Loucy (cell line): ENCODE results near the gene PKNOX2.

ENCODE experiments used
- H2AFZ ChIP-seq: fragments of 200-600 bp; sonication (generic); 2 replicates; pipeline ENCODE4 v1.6.0; 2016; ENCODE audit warnings: antibody characterized with exemption, mild to moderate bottlenecking, low read length, moderate library complexity
- H3F3A ChIP-seq: fragments of 200-600 bp; 2 replicates; pipeline ENCODE4 v1.6.0; 2016; ENCODE audit warnings: antibody characterized with exemption, low read depth, mild to moderate bottlenecking
- H3K27me3 ChIP-seq: fragments of 200-600 bp; sonication (generic); 2 replicates; pipeline ENCODE4 v1.6.1; 2014; ENCODE audit warnings: low read length, mild to moderate bottlenecking; ENCODE audit not compliant: insufficient read depth, poor library complexity, severe bottlenecking
- H3K36me3 ChIP-seq: fragments of 200-600 bp; sonication (generic); 2 replicates; pipeline ENCODE4 v1.6.1; 2016; ENCODE audit warnings: low read length; ENCODE audit not compliant: insufficient read depth
- H3K4me1 ChIP-seq: fragments of 200-600 bp; sonication (generic); 2 replicates; pipeline ENCODE4 v1.5.1; 2014; ENCODE audit warnings: low read length, mild to moderate bottlenecking; ENCODE audit not compliant: insufficient read depth, poor library complexity, severe bottlenecking
- H3K4me2 ChIP-seq: fragments of 200-600 bp; sonication (generic); 2 replicates; pipeline ENCODE4 v1.6.0; 2014; ENCODE audit warnings: antibody characterized with exemption, low read length, low read depth, mild to moderate bottlenecking; ENCODE audit not compliant: poor library complexity, severe bottlenecking
- H3K4me3 ChIP-seq: fragments of 200-600 bp; sonication (generic); 2 replicates; pipeline ENCODE4 v1.5.1; 2014; ENCODE audit warnings: low read length, mild to moderate bottlenecking, mixed read lengths; ENCODE audit not compliant: poor library complexity, severe bottlenecking
- H3K79me2 ChIP-seq: fragments of 200-600 bp; sonication (generic); 2 replicates; pipeline ENCODE4 v1.6.1; 2014; ENCODE audit warnings: low read length; ENCODE audit not compliant: insufficient read depth
- H3K9ac ChIP-seq: fragments of 200-600 bp; sonication (generic); 2 replicates; pipeline ENCODE4 v1.6.0; 2014; ENCODE audit warnings: mild to moderate bottlenecking, low read depth, low read length, moderate library complexity; ENCODE audit not compliant: poor library complexity, severe bottlenecking
- H3K9me2 ChIP-seq: fragments of 200-600 bp; sonication (generic); replicated peaks from 2 replicates; pipeline ENCODE4 v1.6.1; 2016; ENCODE audit warnings: low read depth, low read length, mixed read lengths
- H3K9me3 ChIP-seq: fragments of 200-600 bp; sonication (generic); 2 replicates; pipeline ENCODE4 v1.6.1; 2014; ENCODE audit warnings: mild to moderate bottlenecking, antibody characterized with exemption, low read length, low read depth; ENCODE audit not compliant: insufficient read depth
- H4K20me1 ChIP-seq: fragments of 200-600 bp; sonication (generic); 2 replicates; pipeline ENCODE4 v1.6.0; 2014; ENCODE audit warnings: antibody characterized with exemption, low read length, mild to moderate bottlenecking; ENCODE audit not compliant: insufficient read depth, poor library complexity, severe bottlenecking
- EZH2phosphoT487 ChIP-seq: fragments of 200-600 bp; IDR thresholded peaks from 2 replicates; pipeline ENCODE4 v1.6.1; 2018; ENCODE audit warnings: antibody characterized with exemption, mild to moderate bottlenecking, moderate library complexity, borderline replicate concordance
- TF ChIP-seq, protein P1 (sequence below): fragments of 200-600 bp; sonication (generic); conservative IDR thresholded peaks from 2 replicates; pipeline ENCODE4 v1.5.1; 2014; ENCODE audit warnings: mild to moderate bottlenecking, antibody characterized with exemption, low read length

PKNOX2 gene

DNA sequence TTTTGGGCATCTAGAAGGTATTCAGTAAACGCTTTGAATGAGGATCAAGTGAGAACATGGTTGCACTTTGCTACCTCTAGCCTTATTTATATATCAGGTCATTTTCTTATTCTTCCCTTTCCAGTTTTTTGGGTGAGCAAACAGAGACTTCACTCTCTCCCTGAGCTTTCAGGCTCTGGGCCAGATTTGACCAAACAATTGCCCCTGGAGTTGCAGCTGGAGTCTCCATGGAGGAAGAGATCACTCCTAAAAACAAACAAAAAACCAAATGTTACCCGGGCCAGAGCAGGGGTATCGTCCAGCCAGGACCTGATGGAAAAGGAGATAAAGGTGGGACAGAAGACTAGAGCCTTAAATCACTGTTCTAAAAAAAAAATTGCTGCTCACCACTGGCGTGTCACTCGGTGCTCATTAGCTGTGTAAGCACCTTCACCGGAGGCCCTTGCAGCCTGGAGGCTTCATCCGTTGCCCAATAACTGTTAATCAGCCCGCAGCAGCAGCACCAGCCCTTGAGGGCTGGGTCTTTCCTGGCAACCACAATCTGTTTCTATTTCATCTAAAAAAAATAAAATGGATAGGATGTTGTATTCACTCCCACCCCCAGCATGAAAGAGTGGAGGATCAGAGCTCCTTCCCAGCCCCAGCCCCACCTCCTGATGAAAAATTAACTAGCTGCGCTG, 125.0 kb downstream of the PKNOX2 start:
- no peaks in the 10 kb centered on the region for H3K9me2 ChIP-seq
- no peak overlapping the region for H3K4me3 ChIP-seq
- no peaks in the 10 kb centered on the region for H3F3A ChIP-seq
- no peaks in the 10 kb centered on the region for H3K4me1 ChIP-seq
- H3K79me2 ChIP-seq, result no peaks in the 10 kb centered on the region
- H3K9me3 ChIP-seq, result no peaks in the 10 kb centered on the region
- H3K9ac ChIP-seq, result no peak overlapping the region
- H3K27me3 ChIP-seq, result no peaks in the 10 kb centered on the region
- H4K20me1 ChIP-seq, result no peaks in the 10 kb centered on the region
- no peak overlapping the region for H3K4me2 ChIP-seq
- no peak for TF ChIP-seq EZH2phosphoT487
- TF ChIP-seq, protein P1, sequence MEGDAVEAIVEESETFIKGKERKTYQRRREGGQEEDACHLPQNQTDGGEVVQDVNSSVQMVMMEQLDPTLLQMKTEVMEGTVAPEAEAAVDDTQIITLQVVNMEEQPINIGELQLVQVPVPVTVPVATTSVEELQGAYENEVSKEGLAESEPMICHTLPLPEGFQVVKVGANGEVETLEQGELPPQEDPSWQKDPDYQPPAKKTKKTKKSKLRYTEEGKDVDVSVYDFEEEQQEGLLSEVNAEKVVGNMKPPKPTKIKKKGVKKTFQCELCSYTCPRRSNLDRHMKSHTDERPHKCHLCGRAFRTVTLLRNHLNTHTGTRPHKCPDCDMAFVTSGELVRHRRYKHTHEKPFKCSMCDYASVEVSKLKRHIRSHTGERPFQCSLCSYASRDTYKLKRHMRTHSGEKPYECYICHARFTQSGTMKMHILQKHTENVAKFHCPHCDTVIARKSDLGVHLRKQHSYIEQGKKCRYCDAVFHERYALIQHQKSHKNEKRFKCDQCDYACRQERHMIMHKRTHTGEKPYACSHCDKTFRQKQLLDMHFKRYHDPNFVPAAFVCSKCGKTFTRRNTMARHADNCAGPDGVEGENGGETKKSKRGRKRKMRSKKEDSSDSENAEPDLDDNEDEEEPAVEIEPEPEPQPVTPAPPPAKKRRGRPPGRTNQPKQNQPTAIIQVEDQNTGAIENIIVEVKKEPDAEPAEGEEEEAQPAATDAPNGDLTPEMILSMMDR, result no peak
- H3K36me3 ChIP-seq, result no peaks in the 10 kb centered on the region
- no peak overlapping the region for H2AFZ ChIP-seq

DNA sequence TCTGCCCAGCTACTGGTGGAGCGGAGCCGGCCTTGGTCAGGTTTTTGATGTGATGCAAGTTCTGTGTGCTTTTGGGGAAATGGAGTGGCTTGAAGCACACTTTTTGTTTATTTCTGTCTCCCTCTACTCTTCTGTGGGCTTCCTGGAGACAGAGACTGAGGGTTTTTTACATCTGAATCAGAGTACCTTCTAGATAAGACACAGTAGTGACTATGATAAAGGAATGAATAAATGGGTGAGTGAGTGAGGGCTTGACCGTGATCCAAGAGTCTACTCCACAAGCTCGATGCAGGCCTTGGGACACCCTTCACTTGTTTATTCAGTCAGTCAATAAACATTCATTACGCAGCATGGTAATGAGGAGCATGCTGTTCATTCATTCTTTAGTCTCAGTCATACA, 125.7 kb downstream of the PKNOX2 start:
- Histone ChIP-seq H2AFZ (no peak overlapping the region), H3K79me2 (no peaks in the 10 kb centered on the region), H3K4me3 (no peak overlapping the region), H3K4me2 (no peak overlapping the region), H3K27me3 (no peaks in the 10 kb centered on the region), H3K9me2 (no peaks in the 10 kb centered on the region), H3F3A (no peaks in the 10 kb centered on the region), H3K4me1 (no peaks in the 10 kb centered on the region), H3K9me3 (no peaks in the 10 kb centered on the region), H4K20me1 (no peaks in the 10 kb centered on the region), H3K9ac (no peak overlapping the region), H3K36me3 (no peaks in the 10 kb centered on the region)
- TF ChIP-seq, protein P1, result no peak
- no peak for TF ChIP-seq EZH2phosphoT487

DNA sequence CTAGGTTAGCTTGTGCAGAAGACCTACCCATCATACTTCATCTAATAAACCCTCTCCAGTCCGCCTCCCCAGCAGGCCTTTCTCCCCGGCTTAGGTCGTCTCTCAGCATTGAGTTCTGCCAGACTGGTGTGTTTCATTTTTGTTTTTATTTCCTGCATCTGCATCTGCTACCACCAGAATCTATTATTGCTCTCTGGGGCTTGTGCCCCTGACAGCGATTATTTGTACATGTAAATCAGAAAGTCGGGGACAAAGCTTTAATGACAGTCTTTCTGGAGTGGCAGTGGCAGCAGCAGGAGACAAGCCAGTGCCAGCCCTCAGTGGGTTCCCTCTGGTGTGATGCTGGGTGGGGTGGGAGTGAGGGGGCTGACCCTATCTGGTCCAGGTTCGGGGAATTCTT, 127.5 kb downstream of the PKNOX2 start:
- H3K79me2 ChIP-seq, result no peaks in the 10 kb centered on the region
- no peak overlapping the region for H2AFZ ChIP-seq
- TF ChIP-seq, protein P1, result no peak
- no peak for TF ChIP-seq EZH2phosphoT487
- H3K9ac ChIP-seq, result no peak overlapping the region
- no peak overlapping the region for H3K4me3 ChIP-seq
- H3K36me3 ChIP-seq, result no peaks in the 10 kb centered on the region
- H3K9me2 ChIP-seq, result no peaks in the 10 kb centered on the region
- H3K9me3 ChIP-seq, result no peaks in the 10 kb centered on the region
- no peaks in the 10 kb centered on the region for H3K4me1 ChIP-seq
- no peaks in the 10 kb centered on the region for H3F3A ChIP-seq
- H3K4me2 ChIP-seq, result no peak overlapping the region
- H4K20me1 ChIP-seq, result no peaks in the 10 kb centered on the region
- H3K27me3 ChIP-seq, result no peaks in the 10 kb centered on the region
